DMS 273 treated with DMSO at 0.1 percent for 48 hours (cell line): ENCODE results near the gene BCAS1.

Experiments used
- DNase-seq: peaks from one replicate; lab custom pipeline; 2025; lab: John Stamatoyannopoulos, UW

Gene BCAS1

GRCh38 chr20:54047720-54048119, 22.7 kb downstream of the BCAS1 start:
- DNase-seq: no peak

- DNase-seq: no peak
These were observed 23.3 kb downstream of the BCAS1 start for GRCh38 chr20:54047048-54047447.

DNA sequence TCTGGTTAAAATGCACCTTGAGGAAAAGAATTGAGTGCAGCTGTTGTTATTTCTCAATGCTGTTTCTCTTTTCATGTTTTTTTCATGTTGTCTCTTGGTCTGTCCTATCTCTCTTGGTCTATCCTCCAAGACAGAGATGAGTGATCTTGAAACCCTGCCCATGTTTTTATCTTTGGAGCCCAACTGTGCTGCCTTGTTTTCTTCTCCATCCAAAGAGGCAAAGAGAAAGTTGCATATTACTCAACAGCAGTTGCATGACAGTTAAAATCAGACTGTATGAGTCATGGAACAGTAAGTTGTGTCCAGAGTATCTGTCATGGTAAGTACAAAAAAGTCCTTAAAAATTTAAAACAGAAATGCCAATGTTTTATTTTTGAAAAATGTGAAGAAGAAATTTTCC, 26.2 kb downstream of the BCAS1 start:
- DNase-seq: no peak

DNA sequence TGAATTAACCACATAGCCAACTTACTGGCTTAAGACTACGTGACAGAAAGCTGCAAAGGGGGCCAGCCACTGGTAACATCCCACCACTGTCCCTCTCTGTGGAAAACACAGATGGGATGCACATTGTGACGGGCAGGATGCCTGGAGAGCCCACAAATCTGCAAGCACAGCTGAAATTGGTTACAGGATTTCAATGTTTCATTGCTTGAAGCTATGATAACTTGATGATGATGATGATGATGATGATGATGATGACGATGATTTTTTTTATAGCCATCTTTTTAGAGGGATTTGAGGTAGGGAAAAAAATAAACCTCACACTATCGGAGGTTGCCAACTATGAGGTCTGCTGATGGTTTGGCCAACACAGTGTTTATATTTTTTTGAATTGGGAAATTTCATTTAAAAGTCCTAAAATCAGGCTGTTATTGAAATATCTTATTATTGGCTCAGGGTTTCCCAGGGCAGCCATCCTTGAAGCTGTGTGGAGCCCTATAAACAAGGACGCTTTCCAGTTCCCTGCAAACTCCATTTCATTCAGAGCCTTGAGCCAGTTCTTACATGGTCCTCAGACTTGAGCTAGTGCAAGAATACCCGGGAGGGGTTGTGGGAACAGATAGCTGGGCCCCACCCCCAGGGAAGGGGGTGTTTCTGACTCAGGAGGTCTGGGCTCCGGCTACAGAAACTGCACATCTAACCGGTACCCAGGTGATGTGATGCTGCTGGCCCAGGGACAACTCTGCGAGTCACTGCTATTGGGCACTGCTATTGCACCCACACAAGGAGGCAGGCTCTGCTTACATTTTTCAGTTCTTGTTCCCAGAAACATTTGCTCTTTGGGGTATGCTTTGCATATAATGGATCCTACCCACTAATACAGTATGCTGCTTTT, 27.1 kb downstream of the BCAS1 start:
- DNase-seq: no peak

DNA sequence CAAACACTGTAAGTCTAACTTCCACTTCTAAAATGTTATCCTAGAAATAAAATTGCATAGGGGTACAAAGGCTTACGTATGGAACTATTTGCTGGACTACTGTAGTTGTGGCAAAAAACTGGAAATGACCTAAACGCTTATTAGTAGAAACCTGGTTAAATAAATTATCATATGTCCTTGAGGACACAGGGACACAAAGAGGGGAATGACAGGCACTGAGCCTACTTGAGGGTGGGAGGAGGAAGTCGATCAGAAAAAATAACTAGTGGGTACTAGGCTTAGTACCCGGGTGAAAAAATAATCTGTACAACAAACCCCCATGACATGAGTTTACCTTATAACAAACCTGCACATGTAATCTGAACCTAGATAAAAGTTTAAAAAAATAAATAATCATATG, 28.4 kb downstream of the BCAS1 start:
- DNase-seq: no peak

GRCh38 chr20:54041336-54041735, 29.1 kb downstream of the BCAS1 start:
- no peak for DNase-seq

GRCh38 chr20:54040531-54040930, 29.9 kb downstream of the BCAS1 start:
- DNase-seq: no peak

DNA sequence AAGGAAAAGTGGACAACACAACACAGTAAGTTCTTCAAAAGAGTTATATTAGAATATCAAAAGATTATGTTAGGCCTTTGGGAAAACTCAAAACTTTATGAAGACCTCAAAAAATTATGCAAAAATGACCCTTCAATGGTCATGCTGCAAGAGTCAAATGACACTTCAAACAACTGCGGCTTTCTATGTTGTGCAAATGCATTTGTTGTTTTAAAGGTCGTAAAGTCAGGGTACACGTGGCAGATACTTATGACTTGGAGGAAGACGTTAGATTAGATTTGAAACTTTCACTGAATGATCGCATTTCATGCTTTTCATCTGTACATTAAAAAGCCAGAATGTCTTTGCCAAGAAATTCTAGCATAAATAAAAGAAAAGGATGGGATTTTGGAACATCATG, 31.4 kb downstream of the BCAS1 start:
- DNase-seq: no peak

GRCh38 chr20:54037525-54037924, 32.9 kb downstream of the BCAS1 start:
- DNase-seq: no peak

DNA sequence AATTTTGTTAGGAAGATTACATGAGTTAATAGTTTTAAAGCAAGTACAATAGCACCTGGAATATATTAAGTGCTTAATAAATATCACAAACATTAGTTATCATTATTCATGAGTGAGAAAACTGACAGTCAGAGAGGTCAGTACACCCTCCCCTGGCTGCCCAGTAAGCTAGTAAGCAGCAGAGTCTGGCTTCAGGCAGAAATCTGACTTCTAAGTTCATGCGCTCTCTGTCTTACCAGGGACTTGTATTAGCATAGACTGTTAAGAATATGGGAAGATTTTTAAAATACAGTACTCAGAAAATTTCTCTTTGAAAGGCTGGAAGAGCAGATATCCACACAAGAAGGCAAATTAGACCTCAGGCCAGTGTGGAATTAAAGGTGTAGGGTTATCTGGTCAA, 40.8 kb downstream of the BCAS1 start:
- DNase-seq: no peak

DNA sequence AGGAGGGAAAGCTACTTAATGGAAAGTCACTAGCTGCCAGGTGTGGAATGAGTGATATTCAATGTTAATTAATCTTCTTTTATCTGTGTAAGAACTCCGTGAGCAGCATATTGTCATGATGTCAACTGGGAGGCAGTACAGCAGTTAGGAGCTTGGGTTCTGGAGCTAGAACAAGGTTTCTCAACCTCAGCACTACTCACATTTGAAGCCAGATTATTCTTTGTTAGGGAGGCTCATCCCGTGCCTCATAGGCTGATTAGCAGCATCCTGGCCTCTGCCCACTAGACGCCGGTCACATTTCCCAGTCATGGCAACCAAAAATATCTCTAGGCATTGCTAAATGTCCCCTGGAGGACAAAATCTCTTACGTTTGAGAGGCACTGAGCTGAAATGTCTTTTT, 41.2 kb downstream of the BCAS1 start:
- DNase-seq: no peak

- DNase-seq: no peak
These were observed 42.0 kb downstream of the BCAS1 start for GRCh38 chr20:54028276-54029011.

GRCh38 chr20:54027704-54028103, 42.7 kb downstream of the BCAS1 start:
- no peak for DNase-seq

DNA sequence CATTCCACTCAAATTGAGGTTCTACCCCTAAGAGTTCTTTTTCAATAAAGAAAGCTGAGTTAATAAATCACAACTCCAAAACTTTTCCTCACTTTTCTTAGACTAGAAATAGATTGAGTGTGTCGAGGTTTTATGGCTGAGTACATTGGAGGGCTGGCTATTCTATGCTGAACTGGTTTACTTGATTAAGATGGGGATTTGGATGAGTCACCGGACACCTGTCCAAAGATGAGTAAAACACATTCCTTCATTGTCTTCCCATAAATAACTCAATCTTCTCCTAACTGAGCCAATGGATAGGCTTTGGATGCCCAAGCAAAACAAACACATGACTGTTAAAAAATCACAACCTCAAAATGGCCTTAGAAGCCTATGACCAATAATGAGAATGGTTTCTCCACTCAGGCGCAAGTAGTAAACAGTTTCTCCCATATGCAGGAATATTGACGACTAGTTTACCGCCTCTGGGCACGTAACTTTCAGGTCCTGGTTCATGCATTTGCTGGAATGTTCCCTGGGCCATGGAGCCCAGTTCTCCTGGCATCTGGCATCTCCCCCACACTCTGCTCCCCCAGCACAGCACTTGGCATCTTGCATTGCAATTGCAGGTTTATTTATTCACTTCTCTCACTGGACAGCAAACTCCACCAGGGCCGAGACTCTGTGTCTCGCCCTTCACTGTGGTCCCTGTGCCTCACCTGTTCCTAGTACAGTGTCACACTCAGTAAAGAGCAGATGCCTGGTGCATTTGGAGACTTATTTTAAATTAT, 43.9 kb downstream of the BCAS1 start:
- DNase-seq: no peak

GRCh38 chr20:54025251-54025771, 45.1 kb downstream of the BCAS1 start:
- no peak for DNase-seq

GRCh38 chr20:54023406-54023805, 47.0 kb downstream of the BCAS1 start:
- DNase-seq: no peak

GRCh38 chr20:54021446-54022235, 48.8 kb downstream of the BCAS1 start:
- no peak for DNase-seq

DNA sequence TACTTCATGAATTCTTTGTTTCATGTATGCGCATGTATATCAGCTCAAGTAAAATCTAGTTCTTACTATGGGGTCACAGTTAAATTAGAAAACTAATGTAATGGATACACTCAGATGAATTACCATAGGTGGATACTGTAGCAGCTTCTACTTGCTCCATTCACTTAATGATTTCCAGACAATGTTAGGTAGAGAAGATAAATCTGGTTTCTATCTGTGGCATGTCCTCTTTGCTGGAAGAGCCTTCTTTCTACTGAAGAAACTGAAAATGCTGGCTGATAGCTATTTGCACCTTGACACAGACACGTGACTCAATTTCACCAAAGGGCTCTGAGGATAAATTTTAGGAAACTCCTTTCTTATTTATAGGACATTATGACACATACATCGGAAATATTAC, 49.5 kb downstream of the BCAS1 start:
- DNase-seq: no peak

GRCh38 chr20:54020348-54020747, 50.0 kb downstream of the BCAS1 start:
- no peak for DNase-seq

DNA sequence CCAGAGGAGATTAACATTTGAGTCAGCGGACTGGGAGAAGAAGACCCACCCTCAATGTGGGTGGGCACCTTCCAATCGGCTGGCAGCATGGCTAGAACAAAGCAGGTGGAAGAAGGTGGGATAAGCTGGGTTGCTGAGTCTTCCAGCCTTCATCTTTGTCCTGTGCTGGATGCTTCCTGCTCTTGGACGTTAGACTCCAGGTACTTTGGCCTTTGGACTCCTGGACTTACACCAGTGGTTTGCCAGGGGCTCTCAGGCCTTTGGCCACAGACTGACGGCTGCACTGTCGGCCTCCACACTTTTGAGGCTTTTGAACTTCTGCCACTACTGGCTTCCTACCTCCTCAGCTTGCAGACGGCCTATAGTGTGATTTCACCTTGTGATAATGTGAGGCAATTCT, 50.8 kb downstream of the BCAS1 start:
- no peak for DNase-seq

DNA sequence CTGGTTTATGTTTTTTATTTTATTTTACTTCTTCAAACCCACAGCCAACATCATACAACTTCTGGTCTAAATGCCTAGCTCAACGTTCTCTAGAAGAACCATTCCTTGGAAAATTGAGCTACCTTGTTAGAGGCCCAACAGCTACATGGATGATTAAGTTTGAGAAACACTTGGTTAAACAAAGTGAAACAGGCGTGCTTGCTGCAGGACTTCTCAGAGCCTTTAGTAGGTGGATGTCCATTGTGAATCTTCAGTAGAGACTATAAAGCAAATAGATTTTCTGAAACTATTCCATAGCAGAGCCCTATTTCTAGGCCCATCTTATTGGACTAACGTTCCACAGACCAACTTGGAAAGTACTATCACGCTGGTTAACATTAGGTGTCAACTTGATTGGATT, 51.3 kb downstream of the BCAS1 start:
- no peak for DNase-seq

DNA sequence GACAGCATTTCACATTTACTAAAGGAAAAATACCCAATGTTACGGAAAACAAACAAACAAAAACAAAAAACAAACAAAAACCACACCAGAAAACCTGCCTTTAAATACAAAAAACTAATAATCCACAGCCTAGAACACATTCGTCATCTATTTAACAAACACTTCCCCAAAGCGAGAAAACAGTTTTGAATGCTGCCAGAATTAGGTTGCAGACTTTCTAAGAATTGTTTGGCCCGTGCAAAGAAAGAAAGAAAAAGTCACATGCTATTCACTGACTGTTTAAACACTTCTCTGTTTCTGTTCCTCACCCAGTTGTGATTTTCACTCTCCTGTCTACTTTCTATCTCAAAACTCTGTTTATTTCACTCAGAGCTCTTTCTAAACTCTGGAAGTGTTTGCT, 52.5 kb downstream of the BCAS1 start:
- no peak for DNase-seq
